ENCODE data around the gene UBXN7.
"Not testable (repeated sequence)": the region's sequence is repeated elsewhere in the genome, so short reads cannot be mapped to it uniquely, and the experiment has no call there.

Gene UBXN7

DNA sequence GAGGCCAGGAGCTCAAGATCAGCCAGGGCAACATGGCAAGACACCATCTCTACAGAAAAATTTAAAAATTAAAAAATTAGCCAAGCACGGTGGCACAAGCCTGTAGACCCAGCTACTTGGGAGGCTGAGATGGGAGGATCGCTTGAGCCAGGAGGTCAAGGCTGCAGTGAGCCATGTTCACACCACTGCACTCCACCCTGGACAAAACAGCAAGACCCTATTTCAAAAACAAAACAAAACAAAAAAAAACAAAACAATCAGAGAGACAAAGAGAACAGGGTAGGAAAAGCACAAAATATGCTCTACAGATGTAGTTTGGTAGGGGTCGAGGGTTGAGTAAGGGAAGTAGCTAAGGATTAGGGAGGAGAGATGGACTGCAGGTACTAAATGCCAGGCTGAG, 117.6 kb downstream of the UBXN7 start:
- DNase-seq, result no peak

DNA sequence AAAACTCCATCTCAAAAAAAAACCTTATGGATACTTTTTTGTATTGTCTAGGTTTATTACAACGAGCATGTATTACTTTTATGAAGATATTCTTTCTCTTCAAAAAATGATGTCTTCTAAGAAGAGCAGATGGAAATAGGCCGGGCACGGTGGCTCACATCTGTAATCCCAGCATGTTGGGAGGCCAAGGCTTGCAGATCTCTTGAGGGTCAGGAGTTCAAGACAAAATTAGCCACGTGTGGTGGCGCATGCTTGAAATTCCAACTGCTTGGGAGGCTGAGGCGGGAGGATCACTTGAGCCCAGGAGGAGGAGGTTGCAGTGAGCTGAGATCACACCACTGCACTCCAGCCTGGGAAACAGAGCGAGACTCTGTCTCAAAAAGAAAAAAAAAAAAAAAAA, 118.1 kb downstream of the UBXN7 start:
- DNase-seq, result not testable (repeated sequence)

DNA sequence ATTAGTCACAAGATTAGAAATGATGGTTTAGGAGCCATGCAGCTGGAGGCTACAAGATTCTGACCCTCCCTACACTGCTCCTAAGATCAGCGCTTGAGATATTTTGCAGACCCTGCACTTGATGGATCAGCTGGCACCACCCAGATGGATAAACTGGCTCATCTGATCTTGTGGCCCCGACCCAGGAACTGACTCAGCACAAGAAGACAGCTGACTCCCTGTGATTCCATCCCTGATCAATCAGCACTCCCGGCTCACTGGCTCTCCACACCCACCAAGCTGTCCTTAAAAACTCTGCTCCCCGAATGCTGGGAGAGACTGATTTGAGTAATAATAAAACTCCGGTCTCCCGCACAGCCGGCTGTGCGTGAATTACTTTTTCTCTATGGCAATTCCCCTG, 129.3 kb downstream of the UBXN7 start:
- not testable (repeated sequence) for DNase-seq

DNA sequence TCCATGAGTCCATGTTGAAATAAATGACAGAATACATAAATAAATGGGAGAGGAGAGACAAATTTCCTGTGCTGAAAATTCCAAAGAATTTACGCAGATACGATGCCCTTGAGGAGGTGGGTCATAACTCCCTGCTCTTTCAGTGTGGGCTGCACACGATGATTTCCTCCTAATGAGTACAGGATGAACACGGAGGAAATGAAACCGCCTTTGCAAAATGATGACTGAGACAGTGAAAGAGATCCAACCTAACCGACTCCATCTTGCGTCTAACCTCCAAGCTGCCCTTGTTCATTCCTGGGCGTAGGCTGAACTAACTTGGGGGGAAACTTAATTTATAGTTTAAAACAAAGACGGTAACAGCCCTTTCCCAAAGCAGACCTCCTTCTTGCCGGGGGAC, 129.7 kb downstream of the UBXN7 start:
- DNase-seq, result not testable (repeated sequence)

DNA sequence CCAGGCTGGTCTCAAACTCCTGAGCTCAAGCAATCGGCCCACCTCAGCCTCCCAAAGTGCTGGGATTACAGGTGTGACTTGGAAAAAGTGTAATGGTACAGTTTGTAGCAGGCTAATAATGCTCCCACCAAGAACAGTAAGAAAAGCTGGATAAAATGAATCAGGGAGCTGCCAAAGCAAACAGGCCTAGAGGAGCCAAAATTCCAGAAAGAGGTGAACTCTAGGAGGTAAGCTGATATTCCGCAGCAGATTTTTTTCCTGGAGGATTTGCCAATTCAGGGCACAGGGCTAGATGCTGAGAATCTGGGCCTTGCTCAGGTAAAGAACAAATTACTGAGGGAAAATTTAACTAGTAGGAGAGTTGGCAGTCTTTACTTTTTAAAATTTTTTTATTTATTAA, 133.7 kb downstream of the UBXN7 start:
- no peak for DNase-seq

Measured in stimulated activated CD4-positive, alpha-beta T cell treated with anti-CD3 and anti-CD28 coated beads, Interleukin-4, amount 100 ng/mL, for 4 hours (primary cell).